Thymus (tissue), 11 donors: Measurements from ENCODE around the gene JAG1. TPM values are rescaled to one million over a fixed set of nuclear protein-coding genes. Genes with fewer than 3 reads are reported as not detected.
"Not testable (repeated sequence)": the region's sequence is repeated elsewhere in the genome, so short reads cannot be mapped to it uniquely, and the experiment has no call there.

Experiments used
- DNase-seq, 9 donors: peaks; one replicate each; pipeline ENCODE4 v3.0.0-alpha.2; 2013; ENCODE audit warnings: low spot score in 9 of 9, low read depth in 6 of 9, missing footprints in 1 of 9
- H3K27ac ChIP-seq, 2 donors: one replicate each; pipeline ENCODE4 v1.5.1; 2013; ENCODE audit warnings: control low read depth in 1 of 2, low read depth in 1 of 2, low read length in 1 of 2, mild to moderate bottlenecking in 1 of 2, moderate library complexity in 1 of 2
- H3K27me3 ChIP-seq, 2 donors: one replicate each; pipeline ENCODE4 v1.5.1; 2013; ENCODE audit warnings: low read length in 1 of 2; ENCODE audit not compliant: control insufficient read depth in 2 of 2, insufficient read depth in 1 of 2
- H3K36me3 ChIP-seq, 2 donors: one replicate each; pipeline ENCODE4 v1.5.1; 2013; ENCODE audit warnings: low read length in 1 of 2, mild to moderate bottlenecking in 1 of 2, moderate library complexity in 1 of 2; ENCODE audit not compliant: control insufficient read depth in 2 of 2, insufficient read depth in 2 of 2
- H3K4me1 ChIP-seq, 2 donors: one replicate each; pipeline ENCODE4 v1.5.1; 2013; ENCODE audit warnings: low read length in 2 of 2; ENCODE audit not compliant: control insufficient read depth in 2 of 2, insufficient read depth in 2 of 2
- H3K4me3 ChIP-seq, 2 donors: one replicate each; pipeline ENCODE4 v1.5.1; 2013; ENCODE audit warnings: low read length in 2 of 2, control low read depth in 1 of 2, mild to moderate bottlenecking in 1 of 2
- H3K9me3 ChIP-seq, 2 donors: one replicate each; pipeline ENCODE4 v1.5.1; 2013; ENCODE audit warnings: low read length in 1 of 2, mild to moderate bottlenecking in 1 of 2; ENCODE audit not compliant: control insufficient read depth in 2 of 2, insufficient read depth in 1 of 2
- WGBS: extraction: QIAGEN DNeasy Blood & Tissue Kit; methylation state at CpG from one replicate; pipeline ENCODE4 v1.1.7; 2013; 5-methylcytosine and 5-hydroxymethylcytosine counted together
- polyA plus RNA-seq: library from polyadenylated mRNA; stranded (reverse); fragments of 200-250 nt; gene quantifications from one replicate; pipeline ENCODE4 v1.2.3, GENCODE V29; 2013
- total RNA-seq: library from RNA; stranded (reverse); fragments of 120-200 nt; gene quantifications from one replicate; pipeline ENCODE4 v1.2.4, GENCODE V29; 2013
- donor health status: healthy.

Gene JAG1
- total and polyA plus RNA-seq, 2 donors, result 8.1 to 18.4 TPM

DNA sequence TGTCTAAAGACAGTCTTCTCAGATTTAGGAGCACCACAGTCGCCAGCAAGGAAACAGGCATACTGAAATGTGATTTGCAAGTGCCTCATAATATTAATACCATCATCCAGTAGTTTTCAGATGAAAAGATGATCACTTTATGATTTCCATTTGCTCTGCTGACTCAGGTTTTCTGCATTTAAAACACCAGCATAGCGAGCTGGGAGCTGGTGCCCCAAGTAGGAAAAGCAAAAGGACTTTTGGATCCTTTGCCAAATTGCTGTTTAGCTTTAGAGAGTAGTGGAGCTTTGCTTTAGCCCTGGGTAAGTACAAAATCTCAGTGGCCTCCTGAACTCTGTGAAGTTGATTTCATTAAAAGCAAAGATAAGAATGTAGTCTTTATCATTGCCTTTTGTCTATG is 78.5 kb downstream of the JAG1 start:
- no peaks in the 10 kb centered on the region for H3K4me1 ChIP-seq
- DNase-seq, result no peak
- WGBS, result 96% methylated on average over 2 of the region's 2 CpGs
- H3K27ac ChIP-seq, result no peak overlapping the region
- H3K27me3 ChIP-seq, result no peaks in the 10 kb centered on the region
- H3K36me3 ChIP-seq, result no peaks in the 10 kb centered on the region
- no peaks in the 10 kb centered on the region for H3K9me3 ChIP-seq
- no peak overlapping the region for H3K4me3 ChIP-seq

- 94% methylated on average over 7 of the region's 7 CpGs for WGBS
- no peak overlapping the region for H3K27ac ChIP-seq
- no peaks in the 10 kb centered on the region for H3K36me3 ChIP-seq
- no peaks in the 10 kb centered on the region for H3K27me3 ChIP-seq
- no peak overlapping the region for H3K4me3 ChIP-seq
- no peaks in the 10 kb centered on the region for H3K9me3 ChIP-seq
- DNase-seq, result no peak
- H3K4me1 ChIP-seq, result no peaks in the 10 kb centered on the region
These were observed 79.4 kb downstream of the JAG1 start for GRCh38 chr20:10594296-10594868.

- WGBS, result 94% methylated on average over 2 of the region's 2 CpGs
- H3K4me3 ChIP-seq, result no peak overlapping the region
- no peaks in the 10 kb centered on the region for H3K4me1 ChIP-seq
- H3K27me3 ChIP-seq, result no peaks in the 10 kb centered on the region
- no peaks in the 10 kb centered on the region for H3K9me3 ChIP-seq
- no peak for DNase-seq
- no peaks in the 10 kb centered on the region for H3K36me3 ChIP-seq
- H3K27ac ChIP-seq, result no peak overlapping the region
These were observed 81.8 kb downstream of the JAG1 start for GRCh38 chr20:10591946-10592521.

DNA sequence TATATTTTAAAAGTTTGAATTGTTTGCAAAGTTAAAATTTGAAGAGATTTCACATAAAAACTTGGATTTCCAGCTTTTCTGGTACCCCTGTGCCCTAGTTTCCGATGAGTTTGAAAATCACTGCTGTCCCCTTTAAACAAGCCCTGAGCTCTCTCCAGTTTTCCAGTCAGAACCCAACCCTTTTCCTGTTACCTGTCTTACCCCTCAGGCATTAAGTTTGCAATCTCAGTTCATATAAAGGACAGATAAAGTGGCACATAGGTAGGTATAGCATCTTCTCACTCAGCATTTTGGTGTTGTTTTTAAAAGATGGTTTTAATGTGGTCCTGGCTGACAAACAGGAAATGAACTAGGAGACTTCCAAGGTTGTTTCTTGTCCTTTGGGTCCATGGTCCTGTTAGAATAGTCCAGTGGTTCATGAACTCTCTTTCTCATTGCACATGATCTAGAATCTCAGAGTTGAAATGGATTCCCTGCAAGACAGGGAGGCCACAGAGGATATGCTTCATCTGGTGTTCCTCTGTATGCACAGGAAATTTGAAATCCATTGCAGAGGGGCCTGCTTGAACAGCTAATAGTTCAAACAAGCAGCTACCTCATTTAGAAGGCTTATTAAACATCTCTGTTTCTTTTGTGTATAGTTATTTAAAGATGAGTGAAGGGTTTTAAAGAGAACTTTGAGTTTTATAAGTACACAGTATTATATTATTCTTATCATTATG is 82.7 kb downstream of the JAG1 start:
- H3K27ac ChIP-seq, result no peak overlapping the region
- H3K4me3 ChIP-seq, result no peak overlapping the region
- no peaks in the 10 kb centered on the region for H3K36me3 ChIP-seq
- H3K9me3 ChIP-seq, result no peaks in the 10 kb centered on the region
- no peak for DNase-seq
- WGBS, result 97% methylated on average over 1 of the region's 1 CpG
- H3K27me3 ChIP-seq, result no peaks in the 10 kb centered on the region
- H3K4me1 ChIP-seq, result no peaks in the 10 kb centered on the region

DNA sequence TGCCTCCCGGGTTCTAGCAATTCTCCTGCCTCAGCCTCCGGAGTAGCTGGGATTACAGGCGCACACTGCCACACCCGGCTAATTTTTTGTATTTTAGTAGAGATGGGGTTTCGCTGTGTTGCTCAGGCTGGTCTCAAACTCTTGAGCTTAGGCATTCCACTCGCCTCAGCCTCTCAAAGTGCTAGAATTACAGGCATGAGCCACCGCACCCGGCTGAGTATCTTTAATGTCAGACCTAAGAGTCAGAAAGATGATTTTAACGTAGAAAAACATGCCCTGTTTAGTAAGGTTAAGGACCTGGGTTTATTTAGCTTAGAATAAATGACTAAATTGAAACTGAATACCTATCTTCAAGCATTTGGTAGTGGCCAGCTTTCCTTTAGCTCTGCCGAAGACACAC is 83.4 kb downstream of the JAG1 start:
- H3K9me3 ChIP-seq, H3K36me3 ChIP-seq, H3K4me1 ChIP-seq, H3K4me3 ChIP-seq, DNase-seq, H3K27me3 ChIP-seq: not testable (repeated sequence)
- WGBS, result 93% methylated on average over 10 of the region's 10 CpGs
- H3K27ac ChIP-seq, result peak overlapping the region in 1 of 2 donors; percentile 33

Other genes starting within 250 kb of the JAG1 start
- 11.2 TPM for gene MKKS, start 239.8 kb downstream of the JAG1 start, total RNA-seq
- 21.0 TPM for gene MKKS, start 239.8 kb downstream of the JAG1 start, polyA plus RNA-seq
- 5.1 TPM for gene SLX4IP, start 238.7 kb downstream of the JAG1 start, total RNA-seq
- 7.4 TPM for gene SLX4IP, start 238.7 kb downstream of the JAG1 start, polyA plus RNA-seq